GM19328 (cell line): ENCODE measurements around the gene CDKAL1.
"Not testable (repeated sequence)": the region's sequence is repeated elsewhere in the genome, so short reads cannot be mapped to it uniquely, and the experiment has no call there.

Experiments used
- ATAC-seq: cut with Tn5 transposase; IDR thresholded peaks from one replicate; pipeline ENCODE4 v1.9.1; 2021; ENCODE audit warnings: mild to moderate bottlenecking, moderate library complexity; ENCODE audit not compliant: unreplicated experiment

Gene CDKAL1

GRCh38 chr6:20534295-20535262 lies at the start of gene CDKAL1:
TSS of gene CDKAL1 (plus strand) at chr6:20534457. CDS start at chr6:20546351, 11,894 bp downstream.
- ATAC-seq, result peak; percentile 66

- no peak for ATAC-seq
Observed at GRCh38 chr6:20486641-20487040, 47.6 kb upstream of the CDKAL1 start.

GRCh38 chr6:20487669-20488375 lies 46.4 kb upstream of the CDKAL1 start:
- ATAC-seq, result no peak

- no peak for ATAC-seq
Observed at GRCh38 chr6:20490591-20490990, 43.7 kb upstream of the CDKAL1 start.

GRCh38 chr6:20492099-20492498 lies 42.2 kb upstream of the CDKAL1 start:
- no peak for ATAC-seq

GRCh38 chr6:20497216-20498040 lies 36.8 kb upstream of the CDKAL1 start:
- no peak for ATAC-seq

GRCh38 chr6:20498041-20498385 lies 36.2 kb upstream of the CDKAL1 start:
- no peak for ATAC-seq

GRCh38 chr6:20509212-20509611 lies 25.0 kb upstream of the CDKAL1 start:
- no peak for ATAC-seq

- no peak for ATAC-seq
Observed at GRCh38 chr6:20511852-20512251, 22.4 kb upstream of the CDKAL1 start.

GRCh38 chr6:20525208-20525607 lies 9.0 kb upstream of the CDKAL1 start:
- ATAC-seq, result not testable (repeated sequence)

GRCh38 chr6:20529086-20529448 lies 5.2 kb upstream of the CDKAL1 start:
- not testable (repeated sequence) for ATAC-seq

- ATAC-seq, result no peak
Observed at GRCh38 chr6:20532881-20533280, 1.4 kb upstream of the CDKAL1 start.

GRCh38 chr6:20533746-20534294 lies 437 bp upstream of the CDKAL1 start:
- no peak for ATAC-seq

GRCh38 chr6:20538131-20538662 lies 3.9 kb downstream of the CDKAL1 start:
- ATAC-seq, result no peak

- no peak for ATAC-seq
Observed at GRCh38 chr6:20538907-20539306, 4.7 kb downstream of the CDKAL1 start.

GRCh38 chr6:20539387-20539786 lies 5.1 kb downstream of the CDKAL1 start:
- ATAC-seq, result no peak

GRCh38 chr6:20540683-20541082 lies 6.4 kb downstream of the CDKAL1 start:
- no peak for ATAC-seq

GRCh38 chr6:20541382-20541781 lies 7.1 kb downstream of the CDKAL1 start:
- ATAC-seq, result no peak

- ATAC-seq, result peak; percentile 99
Observed at GRCh38 chr6:20542927-20543602, 8.8 kb downstream of the CDKAL1 start.

- no peak for ATAC-seq
Observed at GRCh38 chr6:20548264-20548663, 14.0 kb downstream of the CDKAL1 start.
